HEK293 (cell line): ENCODE data around the gene ALDH18A1.

ENCODE experiments used
- BCL11A ChIP-seq: fragments of 450-650 bp; formaldehyde crosslinking; IDR thresholded peaks from 2 replicates; pipeline ENCODE4 v1.5.1; 2016; ENCODE audit warnings: low read depth, missing biosample characterization, missing genetic modification characterization
- GLIS1 ChIP-seq: fragments of 450-650 bp; formaldehyde crosslinking; IDR thresholded peaks from 2 replicates; pipeline ENCODE4 v1.5.1; 2016; ENCODE audit warnings: missing biosample characterization, missing genetic modification characterization
- HIC1 ChIP-seq: fragments of 450-650 bp; formaldehyde crosslinking; IDR thresholded peaks from 2 replicates; pipeline ENCODE4 v1.5.1; 2016; ENCODE audit warnings: missing biosample characterization, missing genetic modification characterization
- MYNN ChIP-seq: fragments of 450-650 bp; formaldehyde crosslinking; IDR thresholded peaks from 2 replicates; pipeline ENCODE4 v1.5.1; 2016; ENCODE audit warnings: missing biosample characterization, missing genetic modification characterization, borderline replicate concordance
- PRDM1 ChIP-seq: fragments of 450-650 bp; formaldehyde crosslinking; IDR thresholded peaks from 2 replicates; pipeline ENCODE4; 2016; ENCODE audit warnings: missing biosample characterization, missing genetic modification characterization
- SCRT2 ChIP-seq: fragments of 450-650 bp; formaldehyde crosslinking; IDR thresholded peaks from 2 replicates; pipeline ENCODE4 v1.5.1; 2016; ENCODE audit warnings: missing biosample characterization, missing genetic modification characterization
- TRIM28 ChIP-seq: IDR thresholded peaks from 2 replicates; pipeline ENCODE4 v1.6.1; 2011; ENCODE audit warnings: low read length, control low read depth, borderline replicate concordance
- WT1 ChIP-seq: fragments of 450-650 bp; formaldehyde crosslinking; IDR thresholded peaks from 2 replicates; pipeline ENCODE4 v1.5.1; 2016; ENCODE audit warnings: missing biosample characterization, missing genetic modification characterization
- YY2 ChIP-seq: fragments of 450-650 bp; formaldehyde crosslinking; IDR thresholded peaks from 2 replicates; pipeline ENCODE4 v1.5.1; 2016; ENCODE audit warnings: missing biosample characterization, missing genetic modification characterization
- ZBTB48 ChIP-seq: fragments of 450-650 bp; formaldehyde crosslinking; IDR thresholded peaks from 2 replicates; pipeline ENCODE4 v1.5.1; 2016; ENCODE audit warnings: missing biosample characterization, missing genetic modification characterization
- ZBTB7A ChIP-seq: fragments of 450-650 bp; formaldehyde crosslinking; IDR thresholded peaks from 2 replicates; pipeline ENCODE4 v1.5.1; 2016; ENCODE audit warnings: low read depth, missing biosample characterization, missing genetic modification characterization
- ZNF121 ChIP-seq: fragments of 450-650 bp; formaldehyde crosslinking; IDR thresholded peaks from 2 replicates; pipeline ENCODE4 v1.5.1; 2016; ENCODE audit warnings: missing biosample characterization, missing genetic modification characterization
- ZNF157 ChIP-seq: fragments of 450-650 bp; formaldehyde crosslinking; IDR thresholded peaks from 2 replicates; pipeline ENCODE4 v1.5.1; 2016; ENCODE audit warnings: missing biosample characterization, missing genetic modification characterization
- ZNF274 ChIP-seq, 2 experiments: fragments of 200-500 bp in 1 of 2; fragments of 450-650 bp in 1 of 2; sonication (Bioruptor generic) in 1 of 2; formaldehyde crosslinking in 1 of 2; IDR thresholded peaks; 2 replicates each; pipeline versions ENCODE4 v1.5.1 to v1.6.1; 2014 to 2016; ENCODE audit warnings: borderline replicate concordance in 1 of 2, inconsistent platforms in 1 of 2, low read length in 1 of 2, missing biosample characterization in 1 of 2, missing genetic modification characterization in 1 of 2
- ZNF302 ChIP-seq: fragments of 450-650 bp; formaldehyde crosslinking; IDR thresholded peaks from 2 replicates; pipeline ENCODE4 v1.5.1; 2016; ENCODE audit warnings: missing biosample characterization, missing genetic modification characterization, low read depth
- ZNF37A ChIP-seq: fragments of 450-650 bp; IDR thresholded peaks from 2 replicates; pipeline ENCODE4 v1.5.1; 2018; ENCODE audit warnings: missing biosample characterization, missing genetic modification characterization
- ZNF394 ChIP-seq: fragments of 450-650 bp; formaldehyde crosslinking; IDR thresholded peaks from 2 replicates; pipeline ENCODE4 v1.5.1; 2016; ENCODE audit warnings: missing biosample characterization, missing genetic modification characterization, mild to moderate bottlenecking, moderate library complexity, borderline replicate concordance
- ZNF416 ChIP-seq: fragments of 450-650 bp; formaldehyde crosslinking; IDR thresholded peaks from 2 replicates; pipeline ENCODE4 v1.5.1; 2016; ENCODE audit warnings: missing biosample characterization, missing genetic modification characterization
- ZNF473 ChIP-seq: fragments of 450-650 bp; formaldehyde crosslinking; IDR thresholded peaks from 2 replicates; pipeline ENCODE4 v1.5.1; 2017; ENCODE audit warnings: missing biosample characterization, missing genetic modification characterization
- ZNF513 ChIP-seq: fragments of 450-650 bp; IDR thresholded peaks from 2 replicates; pipeline ENCODE4 v1.5.1; 2018; ENCODE audit warnings: missing biosample characterization, missing genetic modification characterization
- ZNF544 ChIP-seq: fragments of 450-650 bp; formaldehyde crosslinking; IDR thresholded peaks from 2 replicates; pipeline ENCODE4 v1.5.0; 2017; ENCODE audit warnings: missing biosample characterization, missing genetic modification characterization
- ZNF555 ChIP-seq: fragments of 450-650 bp; formaldehyde crosslinking; conservative IDR thresholded peaks from 2 replicates; pipeline ENCODE4 v1.5.1; 2017; ENCODE audit warnings: missing biosample characterization, mild to moderate bottlenecking, missing genetic modification characterization, inconsistent platforms
- ZNF571 ChIP-seq: fragments of 450-650 bp; formaldehyde crosslinking; IDR thresholded peaks from 2 replicates; pipeline ENCODE4 v1.5.0; 2017; ENCODE audit warnings: missing biosample characterization, missing genetic modification characterization
- ZNF629 ChIP-seq: fragments of 450-650 bp; formaldehyde crosslinking; IDR thresholded peaks from 2 replicates; pipeline ENCODE4 v1.5.1; 2017; ENCODE audit warnings: missing biosample characterization, missing genetic modification characterization
- ZNF664 ChIP-seq: fragments of 450-650 bp; formaldehyde crosslinking; IDR thresholded peaks from 2 replicates; pipeline ENCODE4 v1.5.1; 2016; ENCODE audit warnings: missing biosample characterization, missing genetic modification characterization
- ZNF777 ChIP-seq: fragments of 450-650 bp; formaldehyde crosslinking; IDR thresholded peaks from 2 replicates; pipeline ENCODE4 v1.5.1; 2017; ENCODE audit warnings: missing biosample characterization, missing genetic modification characterization, borderline replicate concordance
- ZNF792 ChIP-seq: fragments of 450-650 bp; formaldehyde crosslinking; IDR thresholded peaks from 2 replicates; pipeline ENCODE4 v1.5.1; 2016; ENCODE audit warnings: missing biosample characterization, missing genetic modification characterization
- ZNF837 ChIP-seq: fragments of 450-650 bp; formaldehyde crosslinking; IDR thresholded peaks from 2 replicates; pipeline ENCODE4 v1.5.1; 2016; ENCODE audit warnings: missing biosample characterization, missing genetic modification characterization
- ZSCAN4 ChIP-seq: fragments of 450-650 bp; formaldehyde crosslinking; IDR thresholded peaks from 2 replicates; pipeline ENCODE4 v1.5.1; 2017; ENCODE audit warnings: missing biosample characterization, missing genetic modification characterization
- ZXDB ChIP-seq: fragments of 450-650 bp; formaldehyde crosslinking; IDR thresholded peaks from 2 replicates; pipeline ENCODE4 v1.5.1; 2016; ENCODE audit warnings: missing biosample characterization, missing genetic modification characterization
- TF ChIP-seq, protein P1 (sequence below): IDR thresholded peaks from 2 replicates; pipeline ENCODE4 v1.6.1; 2011; ENCODE audit warnings: mild to moderate bottlenecking, low read depth, low read length, borderline replicate concordance
- TF ChIP-seq, protein P2 (sequence below): fragments of 450-650 bp; formaldehyde crosslinking; IDR thresholded peaks from 2 replicates; pipeline ENCODE4; 2016; ENCODE audit warnings: missing biosample characterization, missing genetic modification characterization
- TF ChIP-seq, protein P3 (sequence below): fragments of 450-650 bp; formaldehyde crosslinking; IDR thresholded peaks from 2 replicates; pipeline ENCODE4 v1.5.1; 2016; ENCODE audit warnings: missing biosample characterization, missing genetic modification characterization

ALDH18A1 gene

DNA sequence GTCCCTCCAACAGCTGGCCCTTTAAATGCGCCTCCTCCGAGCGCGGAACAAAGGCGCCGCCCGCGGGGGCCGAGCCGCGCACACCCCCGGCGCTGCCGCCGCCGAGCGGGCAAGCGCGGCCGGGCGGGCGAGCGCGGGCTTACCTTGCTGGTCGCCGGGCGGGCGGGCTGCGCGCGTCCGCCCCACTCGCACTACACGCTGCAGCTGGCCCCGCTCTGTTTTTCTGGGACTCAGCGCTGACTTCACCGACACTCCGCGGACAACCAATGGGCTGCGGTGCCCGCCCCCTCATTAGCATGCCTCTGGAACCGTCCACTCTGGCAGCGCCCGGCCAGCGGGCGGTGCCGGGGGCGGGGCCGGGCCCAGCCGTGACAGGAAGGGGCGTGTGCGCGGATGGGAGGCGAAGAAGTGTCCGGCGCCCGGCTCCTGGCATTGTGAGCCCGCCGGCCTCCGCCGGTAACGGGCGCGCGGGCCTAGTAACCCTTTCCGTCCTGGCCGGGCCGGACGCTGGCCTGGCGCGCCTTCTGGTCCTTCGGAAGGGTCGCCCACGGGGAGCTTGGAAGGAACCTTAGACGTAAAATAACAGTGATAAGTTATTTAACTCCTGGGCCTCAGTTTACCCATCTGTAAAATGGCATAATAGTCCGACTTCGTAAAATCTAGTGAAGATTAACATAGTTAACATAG lies 95.2 kb downstream of the ALDH18A1 start, which contains the start of gene SORBS1 (continued):
- TF ChIP-seq, protein P1, sequence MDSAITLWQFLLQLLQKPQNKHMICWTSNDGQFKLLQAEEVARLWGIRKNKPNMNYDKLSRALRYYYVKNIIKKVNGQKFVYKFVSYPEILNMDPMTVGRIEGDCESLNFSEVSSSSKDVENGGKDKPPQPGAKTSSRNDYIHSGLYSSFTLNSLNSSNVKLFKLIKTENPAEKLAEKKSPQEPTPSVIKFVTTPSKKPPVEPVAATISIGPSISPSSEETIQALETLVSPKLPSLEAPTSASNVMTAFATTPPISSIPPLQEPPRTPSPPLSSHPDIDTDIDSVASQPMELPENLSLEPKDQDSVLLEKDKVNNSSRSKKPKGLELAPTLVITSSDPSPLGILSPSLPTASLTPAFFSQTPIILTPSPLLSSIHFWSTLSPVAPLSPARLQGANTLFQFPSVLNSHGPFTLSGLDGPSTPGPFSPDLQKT: no peak
- TF ChIP-seq ZNF416 (no peak), ZXDB (tag by site-specific recombination) (peak; percentile 66), ZNF664 (tag by site-specific recombination) (peak; percentile 88; the same call in 1 of the 2 replicates), ZNF571 (no peak), GLIS1 (tag by site-specific recombination) (no peak), ZNF121 (tag by site-specific recombination) (no peak), BCL11A (tag by site-specific recombination) (peak; percentile 51; the same call in 1 of the 2 replicates), TRIM28 (no peak), ZBTB7A (tag by site-specific recombination) (peak; percentile 77; the same call in 1 of the 2 replicates), ZNF302 (tag by site-specific recombination) (no peak), ZNF629 (tag by site-specific recombination) (peak; percentile 77), ZNF513 (tag by site-specific recombination) (peak; percentile 52; the same call in 1 of the 2 replicates), ZNF555 (tag by site-specific recombination) (no peak), MYNN (tag by site-specific recombination) (no peak), HIC1 (tag by site-specific recombination) (peak; percentile 79), ZNF837 (tag by site-specific recombination) (no peak), SCRT2 (tag by site-specific recombination) (no peak), ZNF37A (tag by site-specific recombination) (no peak), ZNF544 (tag by site-specific recombination) (no peak), ZNF394 (tag by site-specific recombination) (peak; percentile 41; the same call in 1 of the 2 replicates), YY2 (no peak), ZNF777 (tag by site-specific recombination) (no peak), WT1 (tag by site-specific recombination) (no peak; the same call in 1 of the 2 replicates), ZNF157 (no peak), ZNF274 (IDR thresholded peaks at IDR 0.05; ENCODE audit: low read length) (no peak), ZNF274 (tag by site-specific recombination; IDR thresholded peaks at IDR 0.05; ENCODE audit: borderline replicate concordance) (no peak), PRDM1 (tag by site-specific recombination) (no peak), ZNF473 (no peak), ZNF792 (tag by site-specific recombination) (no peak), ZBTB48 (tag by site-specific recombination) (no peak), ZSCAN4 (tag by site-specific recombination) (no peak)
- TF ChIP-seq, protein P2, sequence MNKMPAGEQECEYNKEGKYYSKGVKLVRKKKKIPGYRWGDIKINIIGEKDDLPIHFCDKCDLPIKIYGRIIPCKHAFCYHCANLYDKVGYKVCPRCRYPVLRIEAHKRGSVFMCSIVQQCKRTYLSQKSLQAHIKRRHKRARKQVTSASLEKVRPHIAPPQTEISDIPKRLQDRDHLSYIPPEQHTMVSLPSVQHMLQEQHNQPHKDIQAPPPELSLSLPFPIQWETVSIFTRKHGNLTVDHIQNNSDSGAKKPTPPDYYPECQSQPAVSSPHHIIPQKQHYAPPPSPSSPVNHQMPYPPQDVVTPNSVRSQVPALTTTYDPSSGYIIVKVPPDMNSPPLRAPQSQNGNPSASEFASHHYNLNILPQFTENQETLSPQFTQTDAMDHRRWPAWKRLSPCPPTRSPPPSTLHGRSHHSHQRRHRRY: no peak
- TF ChIP-seq, protein P3, sequence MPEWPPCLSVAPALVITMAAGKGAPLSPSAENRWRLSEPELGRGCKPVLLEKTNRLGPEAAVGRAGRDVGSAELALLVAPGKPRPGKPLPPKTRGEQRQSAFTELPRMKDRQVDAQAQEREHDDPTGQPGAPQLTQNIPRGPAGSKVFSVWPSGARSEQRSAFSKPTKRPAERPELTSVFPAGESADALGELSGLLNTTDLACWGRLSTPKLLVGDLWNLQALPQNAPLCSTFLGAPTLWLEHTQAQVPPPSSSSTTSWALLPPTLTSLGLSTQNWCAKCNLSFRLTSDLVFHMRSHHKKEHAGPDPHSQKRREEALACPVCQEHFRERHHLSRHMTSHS: no peak
